RWPE2 (cell line): ENCODE data around the gene TMEM139.
A peak's percentile ranks its signal among the peaks of the same experiment; 100 is the strongest.

Experiments used
- ATAC-seq: fragments of 200-7000 bp; cut with Tn5 transposase; 3 replicates; pipeline ENCODE4 v1.9.1; 2021; ENCODE audit warnings: low read depth
- DNase-seq: peaks from one replicate; pipeline ENCODE4 v3.0.0-alpha.2; 2020; ENCODE audit warnings: low spot score
- H3K27ac ChIP-seq: fragments of 450-650 bp; 2 replicates; pipeline ENCODE4 v1.5.1; 2017; ENCODE audit warnings: mild to moderate bottlenecking; ENCODE audit not compliant: poor library complexity, severe bottlenecking
- H3K27me3 ChIP-seq: fragments of 250-450 bp; sonication (Bioruptor Pico); 2 replicates; pipeline ENCODE4 v1.5.1; 2021; ENCODE audit warnings: mild to moderate bottlenecking, moderate library complexity; ENCODE audit not compliant: insufficient read depth, poor library complexity, severe bottlenecking
- H3K36me3 ChIP-seq: fragments of 250-450 bp; sonication (Bioruptor Pico); 2 replicates; pipeline ENCODE4 v1.5.1; 2020; ENCODE audit warnings: low read depth, mild to moderate bottlenecking, moderate library complexity
- H3K4me1 ChIP-seq: fragments of 250-450 bp; sonication (Bioruptor Pico); 2 replicates; pipeline ENCODE4 v1.5.1; 2021; ENCODE audit warnings: mild to moderate bottlenecking, moderate library complexity; ENCODE audit not compliant: insufficient read depth, poor library complexity, severe bottlenecking
- H3K4me3 ChIP-seq: fragments of 250-450 bp; sonication (Bioruptor Pico); 2 replicates; pipeline ENCODE4 v1.5.1; 2021; ENCODE audit warnings: mild to moderate bottlenecking, moderate library complexity; ENCODE audit not compliant: severe bottlenecking
- H3K9me3 ChIP-seq: fragments of 250-450 bp; sonication (Bioruptor Pico); 2 replicates; pipeline ENCODE4 v1.5.1; 2021; ENCODE audit warnings: mild to moderate bottlenecking, moderate library complexity; ENCODE audit not compliant: severe bottlenecking
- TF ChIP-seq, protein P1 (sequence below): fragments of 450-650 bp; IDR thresholded peaks from one replicate; pipeline ENCODE4 v1.5.1; 2017; ENCODE audit warnings: mild to moderate bottlenecking, moderate library complexity; ENCODE audit not compliant: poor library complexity, severe bottlenecking

Gene TMEM139

DNA sequence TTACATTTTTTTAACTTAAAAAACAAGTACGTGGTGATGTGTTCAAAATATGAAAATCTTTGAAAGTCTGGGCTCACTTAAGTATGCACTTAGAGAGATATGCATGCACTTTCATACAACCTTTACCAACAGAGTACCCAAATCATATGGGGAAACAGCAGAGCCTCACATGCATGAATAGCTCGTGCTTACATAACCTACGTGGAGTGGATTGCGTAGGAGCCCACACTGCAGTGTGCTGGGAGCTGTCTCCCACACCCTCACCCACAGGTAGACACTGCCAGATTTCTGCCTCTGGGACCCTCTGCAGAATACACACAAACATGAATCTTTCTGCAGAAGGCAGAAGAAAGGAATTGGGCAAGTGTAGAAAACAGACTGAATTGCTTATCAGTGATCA lies 31.7 kb downstream of the TMEM139 start:
- TF ChIP-seq, protein P1, sequence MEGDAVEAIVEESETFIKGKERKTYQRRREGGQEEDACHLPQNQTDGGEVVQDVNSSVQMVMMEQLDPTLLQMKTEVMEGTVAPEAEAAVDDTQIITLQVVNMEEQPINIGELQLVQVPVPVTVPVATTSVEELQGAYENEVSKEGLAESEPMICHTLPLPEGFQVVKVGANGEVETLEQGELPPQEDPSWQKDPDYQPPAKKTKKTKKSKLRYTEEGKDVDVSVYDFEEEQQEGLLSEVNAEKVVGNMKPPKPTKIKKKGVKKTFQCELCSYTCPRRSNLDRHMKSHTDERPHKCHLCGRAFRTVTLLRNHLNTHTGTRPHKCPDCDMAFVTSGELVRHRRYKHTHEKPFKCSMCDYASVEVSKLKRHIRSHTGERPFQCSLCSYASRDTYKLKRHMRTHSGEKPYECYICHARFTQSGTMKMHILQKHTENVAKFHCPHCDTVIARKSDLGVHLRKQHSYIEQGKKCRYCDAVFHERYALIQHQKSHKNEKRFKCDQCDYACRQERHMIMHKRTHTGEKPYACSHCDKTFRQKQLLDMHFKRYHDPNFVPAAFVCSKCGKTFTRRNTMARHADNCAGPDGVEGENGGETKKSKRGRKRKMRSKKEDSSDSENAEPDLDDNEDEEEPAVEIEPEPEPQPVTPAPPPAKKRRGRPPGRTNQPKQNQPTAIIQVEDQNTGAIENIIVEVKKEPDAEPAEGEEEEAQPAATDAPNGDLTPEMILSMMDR, result no peak
- Histone ChIP-seq H3K36me3 (no peaks in the 10 kb centered on the region), H3K27me3 (no peaks in the 10 kb centered on the region), H3K4me1 (peaks cover 11% of the 10 kb centered on the region), H3K27ac (no peak overlapping the region), H3K9me3 (no peaks in the 10 kb centered on the region), H3K4me3 (no peak overlapping the region)
- no peak for DNase-seq
- ATAC-seq, result no peak

DNA sequence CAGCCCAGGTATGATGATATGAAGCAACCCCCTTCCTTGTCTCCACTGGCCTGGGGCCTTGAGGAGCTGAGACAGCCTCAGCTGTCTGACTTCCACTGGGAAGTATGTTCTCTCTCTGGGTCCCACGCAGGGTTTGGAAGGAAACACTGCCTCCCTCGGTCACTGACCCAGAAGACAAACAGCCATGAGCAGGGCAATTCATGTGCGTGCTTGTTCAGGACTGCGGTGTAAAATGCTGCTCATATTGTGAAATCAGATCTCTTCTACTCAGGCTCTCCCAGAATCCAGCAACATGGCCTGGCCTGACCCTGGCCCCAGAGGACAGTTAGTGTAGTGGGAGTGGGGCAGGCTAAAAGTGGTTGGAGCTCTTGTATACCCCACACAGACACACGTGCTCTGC lies 33.9 kb downstream of the TMEM139 start:
- peak; percentile 86 for ATAC-seq
- Histone ChIP-seq H3K9me3 (no peaks in the 10 kb centered on the region), H3K4me3 (no peak overlapping the region), H3K4me1 (peaks cover 11% of the 10 kb centered on the region), H3K27me3 (no peaks in the 10 kb centered on the region), H3K36me3 (no peaks in the 10 kb centered on the region), H3K27ac (peak overlapping the region; percentile 19)
- TF ChIP-seq, protein P1, result peak; percentile 32
- DNase-seq, result no peak

DNA sequence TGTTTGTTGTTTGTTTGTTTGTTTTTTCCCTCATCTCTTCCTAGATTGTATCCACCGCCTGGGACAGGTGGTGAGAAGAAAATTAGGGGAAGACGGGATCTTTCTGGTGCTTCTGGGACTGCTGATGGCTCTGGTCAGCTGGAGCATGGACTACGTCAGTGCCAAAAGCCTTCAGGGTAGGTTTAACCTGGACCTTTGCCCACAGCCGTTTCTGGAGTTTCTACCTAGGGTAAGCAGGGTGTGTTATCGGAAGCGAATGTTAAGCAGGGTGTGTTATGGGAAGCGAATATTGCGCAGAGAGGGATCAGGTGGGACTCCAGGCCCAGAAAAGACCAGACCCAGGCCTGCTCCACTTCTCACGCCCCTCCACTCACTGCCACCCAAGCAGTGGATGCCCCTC lies 35.9 kb downstream of the TMEM139 start:
- Histone ChIP-seq H3K27ac (no peak overlapping the region), H3K4me3 (no peak overlapping the region), H3K4me1 (peaks cover 11% of the 10 kb centered on the region), H3K27me3 (no peaks in the 10 kb centered on the region), H3K9me3 (no peaks in the 10 kb centered on the region), H3K36me3 (no peaks in the 10 kb centered on the region)
- TF ChIP-seq, protein P1, result no peak
- DNase-seq (no peak), ATAC-seq (peak; percentile 29; the same call in 1 of the 3 replicates)

DNA sequence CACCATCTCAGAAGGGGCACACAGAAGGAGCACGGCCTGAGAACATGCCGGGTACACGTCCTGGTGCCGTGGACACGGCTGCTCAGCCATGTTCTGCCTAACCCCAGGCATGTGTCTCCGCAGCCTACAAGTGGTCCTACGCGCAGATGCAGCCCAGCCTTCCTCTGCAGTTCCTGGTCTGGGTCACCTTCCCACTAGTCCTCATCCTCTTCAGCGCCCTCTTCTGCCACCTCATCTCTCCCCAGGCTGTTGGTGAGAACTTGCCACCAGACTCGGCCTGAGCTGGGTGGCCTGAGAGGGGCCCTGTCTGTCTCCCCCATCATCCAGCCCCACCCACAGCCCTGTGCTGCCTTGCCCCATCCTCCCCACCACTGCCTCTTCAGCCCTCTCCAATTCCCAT lies 36.5 kb downstream of the TMEM139 start:
- Histone ChIP-seq H3K36me3 (no peaks in the 10 kb centered on the region), H3K27ac (no peak overlapping the region), H3K9me3 (no peaks in the 10 kb centered on the region), H3K27me3 (no peaks in the 10 kb centered on the region), H3K4me1 (peaks cover 11% of the 10 kb centered on the region), H3K4me3 (no peak overlapping the region)
- DNase-seq (no peak), ATAC-seq (no peak)
- TF ChIP-seq, protein P1, result no peak

DNA sequence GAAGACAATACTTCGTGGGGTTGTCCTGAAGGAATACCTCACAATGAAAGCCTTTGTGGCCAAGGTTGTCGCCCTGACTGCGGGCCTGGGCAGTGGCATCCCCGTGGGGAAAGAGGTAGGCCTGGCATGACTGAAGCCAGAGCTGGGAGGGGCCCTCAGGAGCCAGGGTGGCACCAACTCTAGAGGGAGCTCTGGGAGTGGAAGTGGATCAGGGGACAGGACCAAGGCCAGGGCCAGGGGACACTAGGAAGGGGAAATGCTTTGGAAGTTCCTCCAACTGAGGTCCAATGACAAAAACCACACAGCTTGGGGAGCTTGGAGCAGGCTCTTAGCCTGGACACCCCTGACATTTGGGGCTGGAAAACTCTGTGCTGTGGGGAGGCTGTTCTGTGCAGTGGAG lies 37.0 kb downstream of the TMEM139 start:
- ATAC-seq (no peak; the same call in 2 of the 3 replicates), DNase-seq (no peak)
- no peaks in the 10 kb centered on the region for H3K27me3 ChIP-seq
- no peaks in the 10 kb centered on the region for H3K36me3 ChIP-seq
- H3K9me3 ChIP-seq, result no peaks in the 10 kb centered on the region
- no peak overlapping the region for H3K4me3 ChIP-seq
- TF ChIP-seq, protein P1, result peak; percentile 33
- H3K27ac ChIP-seq, result no peak overlapping the region
- peaks cover 11% of the 10 kb centered on the region for H3K4me1 ChIP-seq
